GM12878 (cell line): Measurements from ENCODE around the gene PTPRN2.
"Not testable (repeated sequence)": the region's sequence is repeated elsewhere in the genome, so short reads cannot be mapped to it uniquely, and the experiment has no call there.

ENCODE experiments used
- POLR2AphosphoS5 ChIP-seq: IDR thresholded peaks from 2 replicates; pipeline ENCODE4 v1.6.1; 2011; ENCODE audit warnings: mild to moderate bottlenecking, low read length, inconsistent platforms
- RAD21 ChIP-seq: IDR thresholded peaks from 2 replicates; pipeline ENCODE4 v1.6.1; 2011; ENCODE audit warnings: mild to moderate bottlenecking, low read depth, low read length, moderate library complexity; ENCODE audit not compliant: insufficient read depth
- RFX5 ChIP-seq: IDR thresholded peaks from 2 replicates; pipeline ENCODE4 v1.6.1; 2011; ENCODE audit warnings: low read depth, low read length, improper control_type of control experiment
- TF ChIP-seq, protein P1 (sequence below): fragments of 450-650 bp; IDR thresholded peaks from 2 replicates; pipeline ENCODE4 v1.6.1; 2017; ENCODE audit warnings: low read depth, mild to moderate bottlenecking, moderate library complexity
- TF ChIP-seq, protein P2 (sequence below), 3 experiments: IDR thresholded peaks in 2 of 3; conservative IDR thresholded peaks in 1 of 3; 2 replicates each; pipeline ENCODE4 v1.5.1; 2011; ENCODE audit warnings: low read depth in 3 of 3, low read length in 3 of 3, mild to moderate bottlenecking in 3 of 3, control low read depth in 2 of 3, moderate library complexity in 2 of 3, inconsistent platforms in 1 of 3, mixed read lengths in 1 of 3; ENCODE audit not compliant: control insufficient read depth in 2 of 3, insufficient read depth in 1 of 3; ENCODE audit errors: extremely low read depth in 1 of 3

DNA sequence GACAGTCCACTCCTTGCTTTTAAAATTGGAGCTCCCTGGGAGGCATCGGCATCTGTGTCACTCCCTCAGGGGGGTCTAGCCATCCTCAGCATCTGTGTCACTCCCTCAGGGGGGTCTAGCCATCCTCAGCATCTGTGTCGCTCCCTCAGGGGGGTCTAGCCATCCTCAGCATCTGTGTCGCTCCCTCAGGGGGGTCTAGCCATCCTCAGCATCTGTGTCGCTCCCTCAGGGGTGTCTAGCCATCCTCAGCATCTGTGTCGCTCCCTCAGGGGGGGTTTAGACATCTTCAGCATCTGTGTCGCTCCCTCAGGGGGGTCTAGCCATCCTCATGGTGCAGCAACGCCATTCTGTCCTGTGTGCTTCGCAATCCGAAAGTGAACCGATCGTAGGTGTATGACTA, 651.9 kb downstream of the PTPRN2 start:
- TF ChIP-seq RFX5, POLR2AphosphoS5, RAD21: not testable (repeated sequence)
- TF ChIP-seq, protein P1, sequence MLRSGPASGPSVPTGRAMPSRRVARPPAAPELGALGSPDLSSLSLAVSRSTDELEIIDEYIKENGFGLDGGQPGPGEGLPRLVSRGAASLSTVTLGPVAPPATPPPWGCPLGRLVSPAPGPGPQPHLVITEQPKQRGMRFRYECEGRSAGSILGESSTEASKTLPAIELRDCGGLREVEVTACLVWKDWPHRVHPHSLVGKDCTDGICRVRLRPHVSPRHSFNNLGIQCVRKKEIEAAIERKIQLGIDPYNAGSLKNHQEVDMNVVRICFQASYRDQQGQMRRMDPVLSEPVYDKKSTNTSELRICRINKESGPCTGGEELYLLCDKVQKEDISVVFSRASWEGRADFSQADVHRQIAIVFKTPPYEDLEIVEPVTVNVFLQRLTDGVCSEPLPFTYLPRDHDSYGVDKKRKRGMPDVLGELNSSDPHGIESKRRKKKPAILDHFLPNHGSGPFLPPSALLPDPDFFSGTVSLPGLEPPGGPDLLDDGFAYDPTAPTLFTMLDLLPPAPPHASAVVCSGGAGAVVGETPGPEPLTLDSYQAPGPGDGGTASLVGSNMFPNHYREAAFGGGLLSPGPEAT = not testable (repeated sequence)
- TF ChIP-seq, protein P2, sequence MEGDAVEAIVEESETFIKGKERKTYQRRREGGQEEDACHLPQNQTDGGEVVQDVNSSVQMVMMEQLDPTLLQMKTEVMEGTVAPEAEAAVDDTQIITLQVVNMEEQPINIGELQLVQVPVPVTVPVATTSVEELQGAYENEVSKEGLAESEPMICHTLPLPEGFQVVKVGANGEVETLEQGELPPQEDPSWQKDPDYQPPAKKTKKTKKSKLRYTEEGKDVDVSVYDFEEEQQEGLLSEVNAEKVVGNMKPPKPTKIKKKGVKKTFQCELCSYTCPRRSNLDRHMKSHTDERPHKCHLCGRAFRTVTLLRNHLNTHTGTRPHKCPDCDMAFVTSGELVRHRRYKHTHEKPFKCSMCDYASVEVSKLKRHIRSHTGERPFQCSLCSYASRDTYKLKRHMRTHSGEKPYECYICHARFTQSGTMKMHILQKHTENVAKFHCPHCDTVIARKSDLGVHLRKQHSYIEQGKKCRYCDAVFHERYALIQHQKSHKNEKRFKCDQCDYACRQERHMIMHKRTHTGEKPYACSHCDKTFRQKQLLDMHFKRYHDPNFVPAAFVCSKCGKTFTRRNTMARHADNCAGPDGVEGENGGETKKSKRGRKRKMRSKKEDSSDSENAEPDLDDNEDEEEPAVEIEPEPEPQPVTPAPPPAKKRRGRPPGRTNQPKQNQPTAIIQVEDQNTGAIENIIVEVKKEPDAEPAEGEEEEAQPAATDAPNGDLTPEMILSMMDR (IDR thresholded peaks at IDR 0.05 in 2 of 3, conservative IDR thresholded peaks at IDR 0.05 in 1 of 3; ENCODE audit: control insufficient read depth in 2 of 3, extremely low read depth in 1 of 3, insufficient read depth in 1 of 3, low read depth in 3 of 3, low read length in 3 of 3) = not testable (repeated sequence)
